ENCODE data around the gene BMP5.

Gene BMP5

DNA sequence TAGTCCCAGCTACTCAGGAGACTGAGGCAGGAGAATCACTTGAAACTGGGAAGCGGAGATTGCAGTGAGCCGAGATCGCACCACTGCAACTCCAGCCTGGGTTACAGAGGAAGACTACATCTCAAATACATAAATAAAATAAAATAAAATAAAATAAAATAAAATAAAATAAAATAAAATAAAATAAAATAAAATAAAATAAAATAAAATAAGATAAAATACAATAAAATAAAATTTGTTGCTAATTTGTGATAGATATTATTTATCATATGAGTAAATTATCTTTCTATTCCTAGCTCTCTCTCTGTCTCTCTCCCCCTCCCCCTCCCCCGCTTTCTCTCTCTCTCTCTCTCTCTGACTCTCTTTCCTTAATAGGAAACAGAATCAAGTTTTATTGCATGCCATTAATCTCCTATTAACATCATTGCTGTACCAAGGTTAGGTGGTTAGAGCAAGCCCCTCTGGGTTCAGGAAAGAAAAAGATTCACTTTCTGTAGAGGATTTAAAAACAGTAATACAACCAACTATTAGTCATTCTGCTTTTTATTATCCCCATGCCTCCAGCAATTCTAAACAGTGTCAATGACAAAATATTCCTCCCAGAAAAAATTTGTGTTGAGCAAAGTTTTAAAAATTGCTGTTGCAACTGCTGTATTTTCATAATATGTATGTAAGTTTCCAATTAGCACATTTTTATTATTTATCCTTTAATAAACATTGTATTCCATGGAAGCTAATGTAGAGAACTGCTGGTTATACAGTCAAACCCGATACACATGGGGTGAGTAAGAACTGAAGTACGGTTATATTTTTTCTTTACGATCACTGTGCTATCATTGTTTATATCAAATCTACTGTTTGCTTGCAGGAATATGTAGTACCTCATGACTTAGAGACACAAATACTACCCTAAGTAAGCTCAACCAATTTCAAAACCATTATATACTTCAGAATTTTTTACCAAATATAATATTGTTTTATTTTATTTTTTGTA, 22.1 kb downstream of the BMP5 start:
- Histone ChIP-seq H3K4me3 (replicated peaks; ENCODE audit: low read depth, low read length) (no peak overlapping the region), H3K27me3 (replicated peaks; ENCODE audit: control insufficient read depth, insufficient read depth, low read length) (no peaks in the 10 kb centered on the region), H3K36me3 (ENCODE audit: control insufficient read depth, insufficient read depth, low read length) (no peaks in the 10 kb centered on the region)
- TF ChIP-seq, protein P1, sequence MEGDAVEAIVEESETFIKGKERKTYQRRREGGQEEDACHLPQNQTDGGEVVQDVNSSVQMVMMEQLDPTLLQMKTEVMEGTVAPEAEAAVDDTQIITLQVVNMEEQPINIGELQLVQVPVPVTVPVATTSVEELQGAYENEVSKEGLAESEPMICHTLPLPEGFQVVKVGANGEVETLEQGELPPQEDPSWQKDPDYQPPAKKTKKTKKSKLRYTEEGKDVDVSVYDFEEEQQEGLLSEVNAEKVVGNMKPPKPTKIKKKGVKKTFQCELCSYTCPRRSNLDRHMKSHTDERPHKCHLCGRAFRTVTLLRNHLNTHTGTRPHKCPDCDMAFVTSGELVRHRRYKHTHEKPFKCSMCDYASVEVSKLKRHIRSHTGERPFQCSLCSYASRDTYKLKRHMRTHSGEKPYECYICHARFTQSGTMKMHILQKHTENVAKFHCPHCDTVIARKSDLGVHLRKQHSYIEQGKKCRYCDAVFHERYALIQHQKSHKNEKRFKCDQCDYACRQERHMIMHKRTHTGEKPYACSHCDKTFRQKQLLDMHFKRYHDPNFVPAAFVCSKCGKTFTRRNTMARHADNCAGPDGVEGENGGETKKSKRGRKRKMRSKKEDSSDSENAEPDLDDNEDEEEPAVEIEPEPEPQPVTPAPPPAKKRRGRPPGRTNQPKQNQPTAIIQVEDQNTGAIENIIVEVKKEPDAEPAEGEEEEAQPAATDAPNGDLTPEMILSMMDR (IDR thresholded peaks at IDR 0.05; ENCODE audit: insufficient read depth, low read length, poor library complexity, severe bottlenecking): no peak
- DNase-seq (ENCODE audit: extremely low read depth, insufficient read length): no peak

DNA sequence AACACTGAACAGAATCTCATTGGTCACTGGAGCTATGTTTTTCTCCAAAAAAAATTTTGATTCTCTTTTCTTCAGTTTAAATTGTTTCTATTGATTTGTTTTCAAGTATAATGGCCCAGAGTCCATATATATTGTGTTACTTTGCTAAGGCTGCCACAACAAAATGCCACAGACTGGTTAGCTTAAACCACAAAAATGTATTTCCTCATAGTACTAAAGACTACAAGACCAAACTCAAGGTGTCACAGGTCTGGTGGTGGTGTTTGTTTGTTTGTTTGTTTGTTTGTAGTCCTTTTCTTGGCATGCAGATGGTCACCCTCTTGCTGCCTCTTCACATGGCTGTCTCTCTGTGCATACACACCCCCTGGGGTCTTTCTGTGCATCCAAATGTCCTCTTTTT, 34.0 kb downstream of the BMP5 start:
- DNase-seq (ENCODE audit: extremely low read depth, insufficient read length): no peak
- Histone ChIP-seq H3K36me3 (ENCODE audit: control insufficient read depth, insufficient read depth, low read length) (no peaks in the 10 kb centered on the region), H3K27me3 (replicated peaks; ENCODE audit: control insufficient read depth, insufficient read depth, low read length) (no peaks in the 10 kb centered on the region), H3K4me3 (replicated peaks; ENCODE audit: low read depth, low read length) (no peak overlapping the region)
- TF ChIP-seq, protein P1 (IDR thresholded peaks at IDR 0.05; ENCODE audit: insufficient read depth, low read length, poor library complexity, severe bottlenecking): no peak

DNA sequence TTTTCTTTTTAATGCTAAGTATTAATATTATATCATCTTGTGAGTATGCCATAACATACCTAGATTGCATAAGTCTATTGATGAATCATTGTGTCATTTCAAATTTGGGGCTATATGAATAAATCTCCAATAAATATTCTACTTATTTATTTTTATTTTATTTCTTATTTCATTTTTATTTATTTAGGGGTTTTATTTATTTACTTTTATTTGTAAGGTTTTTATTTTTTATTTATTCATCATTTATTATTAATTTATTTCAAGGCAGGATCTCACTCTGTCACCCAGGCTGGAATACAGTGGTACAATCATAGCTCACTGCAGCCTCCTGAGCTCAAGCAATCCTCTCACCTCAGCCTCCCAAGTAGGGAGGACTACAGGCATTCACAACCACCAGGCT, 36.3 kb downstream of the BMP5 start:
- TF ChIP-seq, protein P1 (IDR thresholded peaks at IDR 0.05; ENCODE audit: insufficient read depth, low read length, poor library complexity, severe bottlenecking): no peak
- Histone ChIP-seq H3K4me3 (replicated peaks; ENCODE audit: low read depth, low read length) (no peak overlapping the region), H3K36me3 (ENCODE audit: control insufficient read depth, insufficient read depth, low read length) (no peaks in the 10 kb centered on the region), H3K27me3 (replicated peaks; ENCODE audit: control insufficient read depth, insufficient read depth, low read length) (no peaks in the 10 kb centered on the region)
- no peak for DNase-seq (ENCODE audit: extremely low read depth, insufficient read length)

DNA sequence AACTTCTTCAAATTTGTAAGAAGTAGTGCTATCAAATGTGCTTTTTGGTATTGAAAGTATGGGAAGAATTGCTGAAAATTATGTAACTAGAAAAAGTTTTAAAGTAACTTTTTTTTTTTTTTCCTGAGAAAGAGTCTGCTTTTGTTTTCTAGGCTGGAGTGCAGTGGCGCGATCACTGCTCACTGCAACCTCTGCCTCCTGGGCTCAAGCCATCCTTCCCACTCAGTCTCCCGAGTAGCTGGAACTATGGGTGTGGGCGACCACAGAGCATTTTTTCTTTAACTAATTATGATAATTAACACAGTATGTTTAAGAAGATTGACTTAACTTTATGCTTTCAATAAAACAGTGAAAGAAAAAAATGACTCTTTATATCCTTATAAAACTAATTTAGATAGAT, 38.4 kb downstream of the BMP5 start:
- Histone ChIP-seq H3K4me3 (replicated peaks; ENCODE audit: low read depth, low read length) (no peak overlapping the region), H3K27me3 (replicated peaks; ENCODE audit: control insufficient read depth, insufficient read depth, low read length) (no peaks in the 10 kb centered on the region), H3K36me3 (ENCODE audit: control insufficient read depth, insufficient read depth, low read length) (no peaks in the 10 kb centered on the region)
- TF ChIP-seq, protein P1 (IDR thresholded peaks at IDR 0.05; ENCODE audit: insufficient read depth, low read length, poor library complexity, severe bottlenecking): no peak
- no peak for DNase-seq (ENCODE audit: extremely low read depth, insufficient read length)

DNA sequence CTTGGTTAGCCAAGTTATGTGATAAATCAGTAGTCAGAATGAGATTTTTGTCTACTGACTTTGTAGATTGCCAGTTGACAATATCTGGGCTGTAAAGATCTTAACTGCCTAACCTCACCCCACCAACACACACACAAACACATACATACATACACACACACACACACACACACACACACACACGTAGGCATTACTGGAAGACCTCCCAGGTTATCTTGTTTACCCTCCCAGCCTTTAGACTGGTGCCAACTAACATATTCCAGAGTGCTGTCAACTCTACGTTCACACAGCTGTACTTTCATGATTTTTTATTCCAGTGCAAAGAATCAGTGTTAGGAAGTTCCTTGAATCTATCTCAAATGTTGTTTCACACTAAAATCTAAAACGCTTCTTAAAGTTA, 38.9 kb downstream of the BMP5 start:
- no peak overlapping the region for H3K4me3 ChIP-seq (replicated peaks; ENCODE audit: low read depth, low read length)
- TF ChIP-seq, protein P1 (IDR thresholded peaks at IDR 0.05; ENCODE audit: insufficient read depth, low read length, poor library complexity, severe bottlenecking): no peak
- H3K27me3 ChIP-seq (replicated peaks; ENCODE audit: control insufficient read depth, insufficient read depth, low read length): no peaks in the 10 kb centered on the region
- H3K36me3 ChIP-seq (ENCODE audit: control insufficient read depth, insufficient read depth, low read length): no peaks in the 10 kb centered on the region
- no peak for DNase-seq (ENCODE audit: extremely low read depth, insufficient read length)
